ENCODE measurements around the gene NBPF1.
A peak's percentile ranks its signal among the peaks of the same experiment; 100 is the strongest.
"Not testable (repeated sequence)": the region's sequence is repeated elsewhere in the genome, so short reads cannot be mapped to it uniquely, and the experiment has no call there.

NBPF1 gene
- 17.3 to 34.1 (median 24.0) reads per million in 4 experiments for total RNA-seq

- DNase-seq: peak; percentile 87
Observed at GRCh38 chr1:16613185-16614147, at the start of gene NBPF1. Gene NBPF1 (minus strand): TSS chr1:16613564.

DNA sequence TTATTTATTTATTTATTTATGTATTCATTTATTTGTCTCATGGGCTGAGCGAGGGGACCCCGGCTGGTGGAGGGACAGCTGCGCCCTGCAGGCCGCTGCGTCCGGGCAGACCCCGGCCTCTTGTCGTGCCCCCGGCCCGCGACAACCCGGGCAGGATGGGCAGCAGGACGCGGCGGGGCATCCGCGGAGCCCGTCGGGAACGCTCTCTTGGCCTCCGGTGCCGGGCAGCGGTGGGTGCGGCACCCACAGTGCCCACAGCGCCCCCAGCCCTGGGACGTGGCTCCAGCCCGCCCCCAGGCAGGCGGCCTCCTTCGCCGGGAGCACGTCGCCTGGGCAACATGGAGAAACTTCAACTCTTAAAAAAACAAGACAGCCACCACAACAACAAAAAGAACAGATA is 44.9 kb upstream of the NBPF1 start:
- not testable (repeated sequence) for DNase-seq

GRCh38 chr1:16656981-16657683 is 43.8 kb upstream of the NBPF1 start:
- DNase-seq: not testable (repeated sequence)

DNA sequence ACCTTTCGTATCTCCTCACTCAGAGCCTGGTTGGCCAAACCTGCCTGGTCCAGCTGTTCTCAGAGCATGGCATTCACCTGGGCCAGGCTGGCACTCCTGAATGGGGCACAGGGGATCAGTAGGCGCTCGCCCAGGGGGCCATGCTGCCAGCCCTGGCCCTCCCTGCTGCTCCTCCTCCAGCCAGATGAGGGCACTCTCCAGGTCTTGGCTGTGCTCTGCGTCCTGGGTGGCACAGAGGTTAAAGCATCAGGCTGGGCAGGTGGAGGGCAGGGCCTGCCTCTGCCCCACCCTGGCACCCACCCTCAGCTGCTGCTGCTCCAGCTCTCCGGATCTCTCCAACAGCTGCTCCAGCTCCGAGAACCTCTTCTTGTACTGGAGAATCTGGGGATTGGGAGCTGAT is 43.2 kb upstream of the NBPF1 start:
- not testable (repeated sequence) for DNase-seq

GRCh38 chr1:16651560-16651959 is 38.2 kb upstream of the NBPF1 start:
- not testable (repeated sequence) for DNase-seq

- not testable (repeated sequence) for DNase-seq
Observed at GRCh38 chr1:16649960-16650359, 36.6 kb upstream of the NBPF1 start.

DNA sequence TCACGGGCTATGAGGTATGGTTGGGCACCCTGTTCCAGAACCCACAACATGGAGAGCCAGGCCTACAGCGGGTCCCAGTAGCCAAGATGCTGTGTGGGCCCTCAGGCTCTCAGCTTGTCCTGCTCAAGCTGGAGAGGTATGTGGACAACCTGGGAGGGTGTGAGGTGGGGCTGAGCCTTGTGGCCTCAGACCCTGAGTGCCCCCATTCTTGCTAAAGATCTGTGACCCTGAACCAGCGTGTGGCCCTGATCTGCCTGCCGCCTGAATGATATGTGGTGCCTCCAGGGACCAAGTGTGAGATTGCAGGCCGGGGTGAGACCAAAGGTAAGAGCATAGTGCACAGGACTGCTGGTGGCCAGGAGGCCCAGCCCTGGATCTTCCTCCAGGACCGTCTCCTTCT is 36.0 kb upstream of the NBPF1 start:
- DNase-seq: not testable (repeated sequence)

- DNase-seq: not testable (repeated sequence)
Observed at GRCh38 chr1:16648756-16649155, 35.4 kb upstream of the NBPF1 start.

- DNase-seq: not testable (repeated sequence)
Observed at GRCh38 chr1:16648250-16648649, 34.9 kb upstream of the NBPF1 start.

DNA sequence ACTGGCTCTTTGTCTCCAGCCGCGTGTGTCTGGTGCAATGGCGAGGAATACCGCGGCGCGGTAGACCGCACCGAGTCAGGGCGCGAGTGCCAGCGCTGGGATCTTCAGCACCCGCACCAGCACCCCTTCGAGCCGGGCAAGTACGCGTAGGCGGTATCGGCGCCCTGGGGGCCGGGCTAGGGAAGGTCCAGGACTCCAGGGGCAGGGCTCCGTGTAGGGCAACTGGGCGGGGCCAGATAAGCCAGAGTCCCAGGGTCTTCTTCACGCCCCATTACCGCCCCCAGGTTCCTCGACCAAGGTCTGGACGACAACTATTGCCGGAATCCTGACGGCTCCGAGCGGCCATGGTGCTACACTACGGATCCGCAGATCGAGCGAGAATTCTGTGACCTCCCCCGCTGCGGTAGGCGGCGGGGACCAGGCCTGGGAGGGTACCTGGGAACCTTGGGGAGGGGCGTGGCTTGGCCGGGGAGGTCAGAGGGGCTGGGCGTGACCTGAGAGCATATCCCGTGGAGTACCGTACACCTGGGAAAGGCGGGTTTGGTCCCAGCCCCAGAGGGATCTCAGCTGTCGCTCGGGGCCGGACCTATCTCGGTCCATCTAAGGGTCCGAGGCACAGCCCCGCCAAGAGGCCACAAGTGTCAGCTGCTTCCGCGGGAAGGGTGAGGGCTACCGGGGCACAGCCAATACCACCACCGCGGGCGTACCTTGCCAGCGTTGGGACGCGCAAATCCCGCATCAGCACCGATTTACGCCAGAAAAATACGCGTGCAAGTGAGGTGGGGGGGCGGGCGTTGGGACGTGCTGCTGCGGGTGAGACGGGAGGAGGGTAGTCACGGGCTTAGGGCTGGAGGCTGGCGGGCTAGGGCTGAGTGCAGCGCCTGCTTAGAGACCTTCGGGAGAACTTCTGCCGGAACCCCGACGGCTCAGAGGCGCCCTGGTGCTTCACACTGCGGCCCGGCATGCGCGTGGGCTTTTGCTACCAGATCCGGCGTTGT is 34.1 kb upstream of the NBPF1 start:
- not testable (repeated sequence) for DNase-seq

GRCh38 chr1:16646716-16647115 is 33.4 kb upstream of the NBPF1 start:
- not testable (repeated sequence) for DNase-seq

DNA sequence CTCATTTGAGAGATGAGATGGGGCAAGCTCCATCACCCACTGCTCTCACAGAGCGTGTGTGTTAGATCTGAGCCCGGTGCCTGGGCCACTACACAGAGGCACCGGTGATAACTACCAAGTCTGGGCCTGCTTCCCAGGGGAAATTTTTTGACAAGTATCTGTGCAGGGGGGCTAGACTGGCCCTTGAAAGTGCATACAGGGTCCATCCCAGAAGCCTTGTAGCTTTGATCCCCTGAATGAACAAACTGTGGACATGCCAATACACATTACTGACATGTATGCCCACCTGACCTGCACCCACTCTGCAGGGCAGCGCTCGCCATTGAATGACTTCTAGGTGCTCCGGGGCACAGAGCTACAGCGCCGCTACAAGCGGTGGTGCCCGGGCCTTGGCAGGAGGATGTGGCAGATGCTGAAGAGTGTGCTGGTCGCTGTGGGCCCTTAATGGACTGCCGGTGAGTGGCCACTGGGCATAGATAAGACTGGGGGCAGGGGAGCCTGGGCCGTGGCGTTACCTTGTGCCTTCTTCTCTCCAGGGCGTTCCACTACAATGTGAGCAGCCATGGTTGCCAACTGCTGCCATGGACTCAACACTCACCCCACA is 32.8 kb upstream of the NBPF1 start:
- DNase-seq: not testable (repeated sequence)

DNA sequence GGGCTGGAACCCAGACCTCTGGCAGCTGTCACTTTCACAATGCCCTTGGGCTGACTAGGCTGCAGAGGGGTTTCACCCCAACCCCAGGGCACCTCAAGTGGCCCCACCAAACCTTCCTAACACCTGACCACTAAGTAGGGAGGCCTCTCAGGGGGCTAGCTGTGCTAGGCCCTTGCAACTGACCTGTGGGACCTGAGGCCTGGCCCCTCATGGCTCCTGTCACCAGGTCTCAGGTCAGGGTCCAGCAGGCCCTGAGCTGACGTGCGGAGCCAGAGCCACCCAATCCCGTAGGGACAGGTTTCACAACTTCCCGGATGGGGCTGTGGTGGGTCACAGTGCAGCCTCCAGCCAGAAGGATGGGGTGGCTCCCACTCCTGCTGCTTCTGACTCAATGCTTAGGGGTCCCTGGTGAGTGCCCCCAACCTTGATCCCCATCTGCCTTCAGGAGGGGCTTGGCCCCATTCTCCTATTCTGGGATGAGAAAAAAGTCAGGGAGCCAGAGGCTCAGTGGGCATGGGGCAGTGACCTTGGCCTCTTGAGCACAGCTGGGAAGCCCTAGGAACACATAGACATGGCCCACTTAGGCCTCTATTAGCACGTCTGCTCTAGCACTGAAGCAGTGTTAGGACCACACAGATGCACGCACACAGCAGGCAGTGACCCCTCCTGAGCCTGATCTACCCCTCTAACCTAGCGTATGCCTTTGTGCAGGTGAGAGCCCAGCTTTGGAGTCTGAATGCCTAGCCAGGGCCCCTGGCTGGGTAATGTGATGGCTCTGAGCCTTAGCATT is 32.1 kb upstream of the NBPF1 start:
- not testable (repeated sequence) for DNase-seq

GRCh38 chr1:16644482-16645270 is 31.3 kb upstream of the NBPF1 start:
- DNase-seq: peak; percentile 99

DNA sequence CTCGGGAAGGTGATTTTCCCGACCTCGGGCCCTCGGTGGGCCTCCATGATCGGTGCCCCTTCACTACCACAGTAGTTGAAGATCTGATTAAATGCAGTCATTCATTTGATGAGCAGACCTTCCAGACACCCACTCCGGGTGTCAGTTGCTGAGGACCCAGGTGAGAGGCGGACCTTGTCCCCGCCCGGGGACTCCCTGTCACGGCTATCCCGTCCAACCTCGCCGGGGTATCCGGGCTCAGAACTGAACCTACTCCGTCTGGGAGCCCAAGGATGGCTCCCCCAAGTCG is 30.8 kb upstream of the NBPF1 start:
- no peak for DNase-seq

DNA sequence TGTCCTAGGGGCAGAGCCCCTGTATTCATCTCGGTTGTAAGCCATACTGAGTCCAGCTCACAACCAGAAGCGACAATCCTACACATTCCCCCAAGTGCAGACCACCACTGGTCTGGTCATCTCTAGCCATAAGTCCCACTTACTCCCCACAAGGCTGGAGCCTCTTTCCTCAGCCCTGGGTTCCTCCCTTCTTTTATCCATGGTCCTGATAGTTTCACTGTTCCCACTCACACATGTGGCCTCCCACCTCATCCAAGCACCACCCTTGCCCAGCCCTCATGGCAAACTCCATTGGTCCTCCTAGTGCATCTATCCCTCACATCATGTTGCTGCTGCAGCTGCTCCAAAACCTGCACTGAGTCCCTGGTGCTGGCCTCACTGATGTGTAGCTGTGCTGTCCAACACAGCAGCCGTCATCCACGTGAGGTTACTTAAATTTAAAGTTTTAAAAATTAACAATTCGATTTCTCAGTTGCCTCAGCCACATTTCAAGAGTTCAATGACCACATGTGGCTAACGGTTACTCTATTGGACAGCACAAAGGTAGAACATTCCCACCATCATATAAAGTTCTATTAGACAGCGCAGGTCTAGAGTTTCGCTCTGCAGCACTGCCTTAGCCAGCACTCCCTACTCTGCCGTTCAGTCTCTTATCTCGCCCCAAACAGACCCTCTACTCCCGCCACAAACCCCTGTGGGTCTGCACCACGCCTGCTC is 30.3 kb upstream of the NBPF1 start:
- not testable (repeated sequence) for DNase-seq

DNA sequence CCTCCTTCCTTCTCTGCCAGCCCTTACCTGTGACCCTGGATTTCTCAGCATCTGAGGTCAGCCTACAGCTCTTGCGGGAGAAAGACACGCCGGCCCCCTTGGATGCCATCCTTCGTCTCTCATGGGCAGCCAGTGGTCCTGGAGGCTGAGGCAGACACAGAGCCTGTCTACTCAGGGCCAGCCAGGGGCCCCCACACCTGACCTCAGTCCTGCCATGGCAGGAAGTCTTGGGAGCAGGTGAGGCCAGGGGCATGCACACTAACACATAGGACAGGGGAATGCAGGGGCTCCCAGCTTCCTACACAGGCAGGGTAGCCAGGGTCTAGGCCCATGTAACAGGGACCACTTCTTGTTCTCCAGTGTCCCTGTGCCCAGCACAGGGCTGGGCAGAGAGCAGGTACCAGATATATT is 29.6 kb upstream of the NBPF1 start:
- DNase-seq: not testable (repeated sequence)

GRCh38 chr1:16642025-16642966 is 28.9 kb upstream of the NBPF1 start:
- DNase-seq: not testable (repeated sequence)

Measured in effector CD8-positive, alpha-beta T cell (primary cell).